ENCODE data around the gene SLC39A11.

DNA sequence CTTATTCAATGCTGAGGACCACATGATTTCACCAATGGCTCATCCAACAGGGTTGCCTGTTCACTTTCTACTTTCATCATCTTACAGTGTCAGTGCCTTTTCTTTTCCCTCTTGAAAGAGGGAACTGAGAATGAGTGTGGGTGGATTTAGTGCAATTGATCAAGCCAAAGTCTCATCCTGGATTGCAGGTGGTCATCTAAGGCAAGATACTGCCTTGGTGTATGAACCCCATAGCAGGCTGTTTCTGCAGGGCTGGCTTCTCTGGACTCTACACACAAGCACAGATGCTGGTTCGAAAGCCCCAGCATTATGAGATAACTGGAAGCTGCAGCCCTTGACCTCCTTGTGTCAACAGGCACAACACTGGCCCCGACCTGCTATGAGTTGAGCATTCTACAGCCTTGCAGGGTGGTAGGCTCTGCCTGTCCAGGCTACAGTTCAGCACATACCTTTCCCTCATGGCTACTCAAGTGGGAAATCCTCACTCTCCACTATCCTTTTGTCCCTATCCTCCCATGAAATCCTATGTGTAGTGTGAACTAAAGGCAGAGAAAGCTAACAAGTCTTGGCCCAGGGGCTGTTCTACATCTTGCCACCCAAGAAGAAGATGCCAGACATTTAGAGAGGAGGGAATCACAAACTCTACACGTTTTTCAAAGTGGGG lies 358.7 kb downstream of the SLC39A11 start:
- TF ChIP-seq, protein P1, sequence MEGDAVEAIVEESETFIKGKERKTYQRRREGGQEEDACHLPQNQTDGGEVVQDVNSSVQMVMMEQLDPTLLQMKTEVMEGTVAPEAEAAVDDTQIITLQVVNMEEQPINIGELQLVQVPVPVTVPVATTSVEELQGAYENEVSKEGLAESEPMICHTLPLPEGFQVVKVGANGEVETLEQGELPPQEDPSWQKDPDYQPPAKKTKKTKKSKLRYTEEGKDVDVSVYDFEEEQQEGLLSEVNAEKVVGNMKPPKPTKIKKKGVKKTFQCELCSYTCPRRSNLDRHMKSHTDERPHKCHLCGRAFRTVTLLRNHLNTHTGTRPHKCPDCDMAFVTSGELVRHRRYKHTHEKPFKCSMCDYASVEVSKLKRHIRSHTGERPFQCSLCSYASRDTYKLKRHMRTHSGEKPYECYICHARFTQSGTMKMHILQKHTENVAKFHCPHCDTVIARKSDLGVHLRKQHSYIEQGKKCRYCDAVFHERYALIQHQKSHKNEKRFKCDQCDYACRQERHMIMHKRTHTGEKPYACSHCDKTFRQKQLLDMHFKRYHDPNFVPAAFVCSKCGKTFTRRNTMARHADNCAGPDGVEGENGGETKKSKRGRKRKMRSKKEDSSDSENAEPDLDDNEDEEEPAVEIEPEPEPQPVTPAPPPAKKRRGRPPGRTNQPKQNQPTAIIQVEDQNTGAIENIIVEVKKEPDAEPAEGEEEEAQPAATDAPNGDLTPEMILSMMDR (IDR thresholded peaks at IDR 0.05), result no peak
- TF ChIP-seq EZH2 (IDR thresholded peaks at IDR 0.05), result no peak
